Measurements from ENCODE around the gene FBF1.
"Not testable (repeated sequence)": the region's sequence is repeated elsewhere in the genome, so short reads cannot be mapped to it uniquely, and the experiment has no call there.

FBF1 gene

GRCh38 chr17:75875182-75875939, 65.5 kb downstream of the FBF1 start:
- no peak for DNase-seq (ENCODE audit: low read depth)

- no peak for DNase-seq (ENCODE audit: low read depth)
Measured at GRCh38 chr17:75874323-75875181, 66.3 kb downstream of the FBF1 start.

- DNase-seq (ENCODE audit: low read depth) = no peak
Measured at GRCh38 chr17:75873587-75874322, 67.1 kb downstream of the FBF1 start.

GRCh38 chr17:75872434-75873351, 68.1 kb downstream of the FBF1 start:
- no peak for DNase-seq (ENCODE audit: low read depth)

- not testable (repeated sequence) for DNase-seq (ENCODE audit: low read depth)
Measured at GRCh38 chr17:75870228-75870627, 70.6 kb downstream of the FBF1 start.

- no peak for DNase-seq (ENCODE audit: low read depth)
Measured at GRCh38 chr17:75869282-75870141, 71.3 kb downstream of the FBF1 start.

GRCh38 chr17:75868730-75869281, 72.0 kb downstream of the FBF1 start:
- not testable (repeated sequence) for DNase-seq (ENCODE audit: low read depth)

- DNase-seq (ENCODE audit: low read depth) = not testable (repeated sequence)
Measured at GRCh38 chr17:75865404-75866188, 75.2 kb downstream of the FBF1 start.

- not testable (repeated sequence) for DNase-seq (ENCODE audit: low read depth)
Measured at GRCh38 chr17:75864887-75865286, 76.0 kb downstream of the FBF1 start.

- DNase-seq (ENCODE audit: low read depth) = no peak
Measured at GRCh38 chr17:75864448-75864871, 76.4 kb downstream of the FBF1 start.

GRCh38 chr17:75861927-75862317, 78.9 kb downstream of the FBF1 start:
- no peak for DNase-seq (ENCODE audit: low read depth)
